H1 (cell line): ENCODE measurements around the gene RIF1.

Source experiments
- CHD2 ChIP-seq: IDR thresholded peaks from 2 replicates; pipeline ENCODE4 v1.6.1; 2012; ENCODE audit warnings: low read length, improper control_type of control experiment
- EZH2 ChIP-seq: fragments of 200-600 bp; sonication (generic); IDR thresholded peaks from 2 replicates; pipeline ENCODE4 v1.7.1; 2012; ENCODE audit warnings: low read depth, mild to moderate bottlenecking, moderate library complexity, low read length, inconsistent platforms; ENCODE audit not compliant: severe bottlenecking
- GABPA ChIP-seq: IDR thresholded peaks from 2 replicates; pipeline ENCODE4 v1.6.1; 2011; ENCODE audit warnings: mild to moderate bottlenecking, low read length, moderate library complexity, borderline replicate concordance; ENCODE audit not compliant: insufficient read depth
- MAFK ChIP-seq: IDR thresholded peaks from 2 replicates; pipeline ENCODE4 v1.6.1; 2012; ENCODE audit warnings: low read depth, mild to moderate bottlenecking, improper control_type of control experiment, low read length
- POLR2A ChIP-seq, 2 experiments: IDR thresholded peaks; 1 replicate in 1 of 2; 2 replicates in 1 of 2; pipeline ENCODE4 v1.6.1; 2011; ENCODE audit warnings: low read depth in 2 of 2, low read length in 2 of 2, mild to moderate bottlenecking in 2 of 2; ENCODE audit errors: control extremely low read depth in 1 of 2
- POLR2AphosphoS5 ChIP-seq: IDR thresholded peaks from 2 replicates; pipeline ENCODE4 v1.6.1; 2011; ENCODE audit warnings: low read depth, low read length
- RAD21 ChIP-seq, 2 experiments: IDR thresholded peaks in 1 of 2; conservative IDR thresholded peaks in 1 of 2; 2 replicates each; pipeline ENCODE4 v1.6.1; 2011; ENCODE audit warnings: low read depth in 2 of 2, low read length in 2 of 2, improper control_type of control experiment in 1 of 2, inconsistent platforms in 1 of 2, mild to moderate bottlenecking in 1 of 2, moderate library complexity in 1 of 2
- RFX5 ChIP-seq: IDR thresholded peaks from 2 replicates; pipeline ENCODE4 v1.6.1; 2011; ENCODE audit warnings: low read depth, low read length, improper control_type of control experiment, borderline replicate concordance
- SP1 ChIP-seq: IDR thresholded peaks from 2 replicates; pipeline ENCODE4 v1.6.1; 2011; ENCODE audit warnings: low read depth, low read length
- TCF12 ChIP-seq: IDR thresholded peaks from 2 replicates; pipeline ENCODE4 v1.6.1; 2011; ENCODE audit warnings: low read depth, mild to moderate bottlenecking, low read length
- ZNF274 ChIP-seq: IDR thresholded peaks from 2 replicates; pipeline ENCODE4 v1.7.0; 2012; ENCODE audit warnings: low read length, borderline replicate concordance; ENCODE audit errors: extremely low read depth
- TF ChIP-seq, protein P1 (sequence below), 3 experiments: IDR thresholded peaks; 1 replicate in 2 of 3; 2 replicates in 1 of 3; pipeline versions ENCODE4 v1.5.1 to v1.6.1; 2011; ENCODE audit warnings: low read length in 3 of 3, mild to moderate bottlenecking in 3 of 3, inconsistent platforms in 2 of 3, low read depth in 1 of 3, moderate library complexity in 1 of 3; ENCODE audit not compliant: insufficient read depth in 1 of 3; ENCODE audit errors: control extremely low read depth in 1 of 3
- TF ChIP-seq, protein P2 (sequence below): IDR thresholded peaks from 2 replicates; pipeline ENCODE4 v1.6.1; 2012; ENCODE audit warnings: inconsistent platforms
- TF ChIP-seq, protein P3 (sequence below): IDR thresholded peaks from 2 replicates; pipeline ENCODE4 v1.6.1; 2011; ENCODE audit warnings: low read length, improper control_type of control experiment

DNA sequence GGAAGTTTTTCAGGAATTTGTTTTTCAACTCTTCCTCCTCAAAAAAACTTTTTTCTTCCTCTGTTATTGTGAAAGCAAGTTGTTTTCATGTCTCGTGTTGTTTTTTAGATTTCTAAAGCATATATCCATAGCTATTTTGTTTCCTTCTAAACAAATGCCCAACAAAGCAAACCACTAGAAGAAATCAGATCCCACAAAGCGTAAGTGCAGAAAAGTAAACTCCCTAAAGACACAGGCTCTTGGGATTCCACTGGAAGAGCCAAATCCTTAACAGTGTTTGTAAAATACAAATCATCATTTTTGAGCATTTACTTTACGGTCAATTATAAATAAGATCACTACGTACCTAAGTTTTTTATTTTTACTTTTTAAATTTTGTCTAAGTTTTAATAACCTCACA is 21.7 kb upstream of the RIF1 start:
- TF ChIP-seq POLR2AphosphoS5 (no peak), GABPA (no peak), TCF12 (no peak), POLR2A (IDR thresholded peaks at IDR 0.05; ENCODE audit: control extremely low read depth in 1 of 2, low read depth in 2 of 2, low read length in 2 of 2) (no peak), RFX5 (no peak), EZH2 (no peak), SP1 (no peak), MAFK (no peak), CHD2 (no peak), ZNF274 (no peak), RAD21 (IDR thresholded peaks at IDR 0.05 in 1 of 2, conservative IDR thresholded peaks at IDR 0.05 in 1 of 2; ENCODE audit: low read depth in 2 of 2, low read length in 2 of 2) (no peak)
- TF ChIP-seq, protein P1, sequence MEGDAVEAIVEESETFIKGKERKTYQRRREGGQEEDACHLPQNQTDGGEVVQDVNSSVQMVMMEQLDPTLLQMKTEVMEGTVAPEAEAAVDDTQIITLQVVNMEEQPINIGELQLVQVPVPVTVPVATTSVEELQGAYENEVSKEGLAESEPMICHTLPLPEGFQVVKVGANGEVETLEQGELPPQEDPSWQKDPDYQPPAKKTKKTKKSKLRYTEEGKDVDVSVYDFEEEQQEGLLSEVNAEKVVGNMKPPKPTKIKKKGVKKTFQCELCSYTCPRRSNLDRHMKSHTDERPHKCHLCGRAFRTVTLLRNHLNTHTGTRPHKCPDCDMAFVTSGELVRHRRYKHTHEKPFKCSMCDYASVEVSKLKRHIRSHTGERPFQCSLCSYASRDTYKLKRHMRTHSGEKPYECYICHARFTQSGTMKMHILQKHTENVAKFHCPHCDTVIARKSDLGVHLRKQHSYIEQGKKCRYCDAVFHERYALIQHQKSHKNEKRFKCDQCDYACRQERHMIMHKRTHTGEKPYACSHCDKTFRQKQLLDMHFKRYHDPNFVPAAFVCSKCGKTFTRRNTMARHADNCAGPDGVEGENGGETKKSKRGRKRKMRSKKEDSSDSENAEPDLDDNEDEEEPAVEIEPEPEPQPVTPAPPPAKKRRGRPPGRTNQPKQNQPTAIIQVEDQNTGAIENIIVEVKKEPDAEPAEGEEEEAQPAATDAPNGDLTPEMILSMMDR (IDR thresholded peaks at IDR 0.05; ENCODE audit: control extremely low read depth in 1 of 3, insufficient read depth in 1 of 3, low read depth in 1 of 3, low read length in 3 of 3), result no peak
- TF ChIP-seq, protein P2, sequence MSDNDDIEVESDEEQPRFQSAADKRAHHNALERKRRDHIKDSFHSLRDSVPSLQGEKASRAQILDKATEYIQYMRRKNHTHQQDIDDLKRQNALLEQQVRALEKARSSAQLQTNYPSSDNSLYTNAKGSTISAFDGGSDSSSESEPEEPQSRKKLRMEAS, result no peak
- TF ChIP-seq, protein P3, sequence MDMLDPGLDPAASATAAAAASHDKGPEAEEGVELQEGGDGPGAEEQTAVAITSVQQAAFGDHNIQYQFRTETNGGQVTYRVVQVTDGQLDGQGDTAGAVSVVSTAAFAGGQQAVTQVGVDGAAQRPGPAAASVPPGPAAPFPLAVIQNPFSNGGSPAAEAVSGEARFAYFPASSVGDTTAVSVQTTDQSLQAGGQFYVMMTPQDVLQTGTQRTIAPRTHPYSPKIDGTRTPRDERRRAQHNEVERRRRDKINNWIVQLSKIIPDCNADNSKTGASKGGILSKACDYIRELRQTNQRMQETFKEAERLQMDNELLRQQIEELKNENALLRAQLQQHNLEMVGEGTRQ, result no peak
